Calu3 (cell line): ENCODE results near the gene MYBPC2. TPM values are rescaled to one million over a fixed set of nuclear protein-coding genes. Genes with fewer than 3 reads are reported as not detected.

Source experiments
- BruUV-seq: library from RNA; stranded (reverse); fragments of 400-500 nt; replicated peaks from 2 replicates; lab custom pipeline; 2021; lab: Mats Ljungman, UMichigan
- CTCF ChIA-PET: fragments of 300-600 bp; sonication (Branson Sonifier 250); formaldehyde crosslinking; loops from one replicate; lab custom pipeline; 2022; ENCODE audit warnings: antibody characterized with exemption; lab: Charles Lee
- DNase-seq: peaks from one replicate; pipeline ENCODE4 v3.0.0; 2022
- H3K27ac Mint-ChIP-seq: one replicate; pipeline ENCODE4 v1.8.0; 2022; ENCODE audit warnings: mixed read lengths; ENCODE audit not compliant: unreplicated experiment
- H3K27me3 Mint-ChIP-seq: one replicate; pipeline ENCODE4 v1.8.0; 2022; ENCODE audit warnings: mixed read lengths; ENCODE audit not compliant: unreplicated experiment
- H3K36me3 Mint-ChIP-seq: one replicate; pipeline ENCODE4 v1.8.0; 2022; ENCODE audit warnings: mild to moderate bottlenecking, moderate library complexity, mixed read lengths; ENCODE audit not compliant: insufficient read depth, unreplicated experiment
- H3K4me1 Mint-ChIP-seq: one replicate; pipeline ENCODE4 v1.8.0; 2022; ENCODE audit warnings: mild to moderate bottlenecking, low read depth, mixed read lengths; ENCODE audit not compliant: unreplicated experiment
- H3K4me3 Mint-ChIP-seq: one replicate; pipeline ENCODE4 v1.8.0; 2022; ENCODE audit warnings: mild to moderate bottlenecking, low read depth, moderate library complexity, mixed read lengths; ENCODE audit not compliant: unreplicated experiment
- H3K9me3 Mint-ChIP-seq: one replicate; pipeline ENCODE4 v1.8.0; 2022; ENCODE audit warnings: low read depth, mixed read lengths; ENCODE audit not compliant: unreplicated experiment
- intact Hi-C: fragments of 100-400 bp; cut with micrococcal nuclease; formaldehyde crosslinking; loops from one replicate; pipeline ENCODE4 v1.10.0; 2022; ENCODE audit not compliant: unreplicated experiment
- total RNA-seq: library from RNA; stranded (reverse); gene quantifications from 2 replicates; pipeline ENCODE4 v1.2.3, GENCODE V29; 2022
- TF ChIP-seq, protein P1 (sequence below): fragments of 200-600 bp; IDR thresholded peaks from one replicate; pipeline ENCODE4 v1.8.0; 2022; ENCODE audit warnings: antibody characterized with exemption; ENCODE audit not compliant: unreplicated experiment

The MYBPC2 gene
- total RNA-seq, 1 experiment from 2014 or later, result not detected

DNA sequence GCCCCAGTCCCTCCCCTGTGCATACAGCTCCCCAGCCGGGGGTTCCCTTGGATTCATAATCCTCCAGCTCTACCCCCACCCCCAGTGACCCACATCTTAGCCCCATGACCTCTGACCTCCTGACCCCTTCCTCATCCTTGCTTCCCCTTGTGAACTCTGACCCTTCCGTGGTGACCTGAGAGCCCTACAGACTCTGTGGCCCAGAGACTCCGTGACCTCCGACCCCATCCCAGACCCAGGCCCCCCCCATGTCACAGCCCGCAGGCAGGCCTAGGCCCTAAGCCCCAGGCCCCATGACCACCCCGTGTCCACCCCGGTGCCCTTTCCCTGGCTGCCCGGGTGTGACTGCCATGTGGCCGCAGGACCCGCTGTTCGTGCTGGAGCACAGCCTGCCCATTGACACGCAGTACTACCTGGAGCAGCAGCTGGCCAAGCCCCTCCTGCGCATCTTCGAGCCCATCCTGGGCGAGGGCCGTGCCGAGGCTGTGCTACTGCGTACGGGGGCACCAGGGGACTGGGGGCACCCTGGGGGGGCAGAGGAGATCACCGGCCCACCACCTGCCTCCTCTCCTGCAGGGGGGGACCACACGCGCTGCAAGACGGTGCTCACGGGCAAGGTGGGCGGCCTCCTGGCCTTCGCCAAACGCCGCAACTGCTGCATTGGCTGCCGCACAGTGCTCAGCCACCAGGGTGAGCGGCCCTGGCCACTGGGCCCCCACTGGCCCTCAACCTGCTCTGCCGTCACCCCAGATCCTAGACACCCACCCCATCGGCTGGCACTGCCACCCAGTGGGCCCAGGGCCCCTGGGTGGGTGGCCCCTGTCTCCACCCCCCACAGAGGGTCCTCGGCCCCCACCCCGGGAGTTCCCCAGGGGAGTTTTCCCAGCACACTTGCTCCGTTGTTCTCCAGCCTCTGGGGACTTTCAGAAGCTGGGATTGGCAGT lies 16.4 kb upstream of the MYBPC2 start:
- Mint-ChIP-seq H3K4me3 (no peak overlapping the region), H3K9me3 (no peaks in the 10 kb centered on the region), H3K36me3 (peaks cover 8% of the 10 kb centered on the region), H3K27ac (no peak overlapping the region), H3K4me1 (no peaks in the 10 kb centered on the region), H3K27me3 (peaks cover 14% of the 10 kb centered on the region)
- no TSS peak for BruUV-seq
- TF ChIP-seq, protein P1, sequence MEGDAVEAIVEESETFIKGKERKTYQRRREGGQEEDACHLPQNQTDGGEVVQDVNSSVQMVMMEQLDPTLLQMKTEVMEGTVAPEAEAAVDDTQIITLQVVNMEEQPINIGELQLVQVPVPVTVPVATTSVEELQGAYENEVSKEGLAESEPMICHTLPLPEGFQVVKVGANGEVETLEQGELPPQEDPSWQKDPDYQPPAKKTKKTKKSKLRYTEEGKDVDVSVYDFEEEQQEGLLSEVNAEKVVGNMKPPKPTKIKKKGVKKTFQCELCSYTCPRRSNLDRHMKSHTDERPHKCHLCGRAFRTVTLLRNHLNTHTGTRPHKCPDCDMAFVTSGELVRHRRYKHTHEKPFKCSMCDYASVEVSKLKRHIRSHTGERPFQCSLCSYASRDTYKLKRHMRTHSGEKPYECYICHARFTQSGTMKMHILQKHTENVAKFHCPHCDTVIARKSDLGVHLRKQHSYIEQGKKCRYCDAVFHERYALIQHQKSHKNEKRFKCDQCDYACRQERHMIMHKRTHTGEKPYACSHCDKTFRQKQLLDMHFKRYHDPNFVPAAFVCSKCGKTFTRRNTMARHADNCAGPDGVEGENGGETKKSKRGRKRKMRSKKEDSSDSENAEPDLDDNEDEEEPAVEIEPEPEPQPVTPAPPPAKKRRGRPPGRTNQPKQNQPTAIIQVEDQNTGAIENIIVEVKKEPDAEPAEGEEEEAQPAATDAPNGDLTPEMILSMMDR, result no peak
- CTCF ChIA-PET, result interaction anchor here (1.1 kb wide), 1 partner anchor 17 kb away, joined by 3 read pairs; no protein-coding TSS in a partner anchor
- intact Hi-C loops, result no loop called here
- DNase-seq, result no peak

- CTCF ChIA-PET, result no interaction called here
- Mint-ChIP-seq H3K4me3 (no peak overlapping the region), H3K27ac (no peak overlapping the region), H3K27me3 (peaks cover 14% of the 10 kb centered on the region), H3K4me1 (no peaks in the 10 kb centered on the region), H3K9me3 (no peaks in the 10 kb centered on the region), H3K36me3 (peaks cover 8% of the 10 kb centered on the region)
- TF ChIP-seq, protein P1, result no peak
- intact Hi-C loops, result no loop called here
- no peak for DNase-seq
- no TSS peak for BruUV-seq
Observed at GRCh38 chr19:50417111-50418081, 15.3 kb upstream of the MYBPC2 start.

- H3K4me1 Mint-ChIP-seq, result no peaks in the 10 kb centered on the region
- no TSS peak for BruUV-seq
- no peaks in the 10 kb centered on the region for H3K9me3 Mint-ChIP-seq
- intact Hi-C loops, result no loop called here
- no peak for DNase-seq
- H3K4me3 Mint-ChIP-seq, result no peak within 1 kb of the TSS
- CTCF ChIA-PET, result interaction anchor here (1.0 kb wide), 1 partner anchor 9 kb away, joined by 3 read pairs; no protein-coding TSS in a partner anchor
- peaks cover 4% of the 10 kb centered on the region for H3K36me3 Mint-ChIP-seq
- TF ChIP-seq, protein P1, result no peak
- peaks cover 14% of the 10 kb centered on the region for H3K27me3 Mint-ChIP-seq
- H3K27ac Mint-ChIP-seq, result no peak within 1 kb of the TSS
Observed at GRCh38 chr19:50418176-50419021, 14.3 kb upstream of the MYBPC2 start, which contains the start of gene SPIB. TSS of gene SPIB (plus strand) at chr19:50418938. CDS start at chr19:50418963, 25 bp downstream.
